Fibroblast of villous mesenchyme (primary cell): ENCODE measurements around the gene SLAIN1. TPM values are rescaled to one million over a fixed set of nuclear protein-coding genes. Genes with fewer than 3 reads are reported as not detected.
A peak's percentile ranks its signal among the peaks of the same experiment; 100 is the strongest.

ENCODE experiments used
- DNase-seq: peaks from one replicate; pipeline ENCODE4 v3.0.0-alpha.2; 2010; ENCODE audit warnings: low read depth
- H3K4me3 ChIP-seq: 2 replicates; pipeline ENCODE4 v1.5.1; 2011; ENCODE audit warnings: low read depth, mild to moderate bottlenecking, low read length
- CTCF ChIP-seq: IDR thresholded peaks from 2 replicates; pipeline ENCODE4 v1.5.1; 2012; ENCODE audit warnings: low read depth, mild to moderate bottlenecking, low read length; ENCODE audit not compliant: insufficient read depth
- total RNA-seq: library from RNA; depleted of rRNA; stranded (reverse); fragments of >200 nt; gene quantifications from 2 replicates; pipeline ENCODE4 v1.2.3, GENCODE V29; 2012

SLAIN1 gene
- total RNA-seq, 1 donor = not detected

- DNase-seq = no peak
- no peak for TF ChIP-seq CTCF
- H3K4me3 ChIP-seq = no peak overlapping the region
Observed at GRCh38 chr13:77774181-77774580, 76.7 kb downstream of the SLAIN1 start.

- no peak for TF ChIP-seq CTCF
- no peak for DNase-seq
- no peak overlapping the region for H3K4me3 ChIP-seq
Observed at GRCh38 chr13:77776704-77777103, 79.2 kb downstream of the SLAIN1 start.

GRCh38 chr13:77779552-77780272 lies 82.2 kb downstream of the SLAIN1 start:
- H3K4me3 ChIP-seq = no peak overlapping the region
- peak; percentile 68 for TF ChIP-seq CTCF
- peak; percentile 83 for DNase-seq

- no peak overlapping the region for H3K4me3 ChIP-seq
- no peak for TF ChIP-seq CTCF
- no peak for DNase-seq
Observed at GRCh38 chr13:77781808-77782207, 84.3 kb downstream of the SLAIN1 start.

GRCh38 chr13:77784515-77784914 lies 87.0 kb downstream of the SLAIN1 start:
- no peak for DNase-seq
- no peak for TF ChIP-seq CTCF

GRCh38 chr13:77786695-77787287 lies 89.3 kb downstream of the SLAIN1 start:
- H3K4me3 ChIP-seq = no peak overlapping the region
- peak; percentile 22 for DNase-seq
- no peak for TF ChIP-seq CTCF

More at GRCh38 chr13:77784515-77784914, 87.0 kb downstream of the SLAIN1 start:
- no peak overlapping the region for H3K4me3 ChIP-seq
